NCI-H1048 (cell line): ENCODE results near the gene GSTA1.
"Not testable (repeated sequence)": the region's sequence is repeated elsewhere in the genome, so short reads cannot be mapped to it uniquely, and the experiment has no call there.

Source experiments
- DNase-seq: peaks from one replicate; lab custom pipeline; 2025; lab: John Stamatoyannopoulos, UW

The GSTA1 gene

DNA sequence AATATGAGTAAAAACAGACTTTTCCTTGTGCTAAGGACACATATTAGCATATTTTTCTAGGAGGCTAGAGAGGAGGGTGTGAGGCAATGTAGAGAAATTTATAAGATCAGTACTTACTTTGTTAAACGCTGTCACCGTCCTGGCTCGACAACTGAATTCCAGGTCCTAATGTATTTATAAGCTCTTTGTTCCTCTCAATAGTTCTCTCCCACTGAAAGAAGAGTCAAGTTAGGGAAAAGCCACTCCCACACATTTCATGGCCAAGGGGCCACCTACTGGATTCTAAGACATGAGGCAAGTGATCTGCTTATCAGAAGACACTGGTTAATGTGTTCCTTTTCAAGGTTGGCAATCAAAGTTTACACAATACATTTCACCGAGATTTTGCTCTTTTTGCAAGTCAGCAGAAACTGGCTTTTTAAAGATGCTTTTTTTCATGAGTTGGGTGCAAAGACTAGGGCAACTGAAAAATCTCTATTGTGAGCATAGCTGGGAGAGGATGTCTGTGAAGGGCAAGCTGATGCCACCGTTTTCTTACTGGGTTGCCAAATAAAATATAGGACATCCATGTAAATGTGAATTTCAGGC lies at the start of gene GSTA1:
Gene GSTA1, minus strand, starts transcription at position 149 of the 588 bp plus-strand sequence. CDS start 4,549 bp downstream, outside the sequence.
- DNase-seq, result not testable (repeated sequence)

DNA sequence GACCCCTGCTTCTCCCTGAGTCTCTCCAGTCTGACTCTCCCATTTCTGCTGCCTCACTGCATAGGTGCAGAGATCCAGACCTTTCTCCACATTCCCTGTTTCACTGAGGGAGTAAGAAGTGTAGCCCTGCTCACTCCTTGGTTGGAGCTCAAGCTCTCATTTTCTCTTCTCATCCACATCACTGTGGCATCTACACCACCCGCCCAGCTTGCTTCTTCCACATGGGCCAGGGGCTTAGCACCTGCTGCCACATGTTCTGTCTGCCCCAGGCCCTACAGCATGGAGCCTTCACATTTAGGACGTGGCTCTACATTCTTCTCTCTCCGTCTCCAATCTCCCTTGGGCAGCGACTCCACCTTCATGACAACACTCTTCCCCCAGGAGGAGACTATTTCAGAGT lies 45.5 kb upstream of the GSTA1 start:
- DNase-seq, result no peak

DNA sequence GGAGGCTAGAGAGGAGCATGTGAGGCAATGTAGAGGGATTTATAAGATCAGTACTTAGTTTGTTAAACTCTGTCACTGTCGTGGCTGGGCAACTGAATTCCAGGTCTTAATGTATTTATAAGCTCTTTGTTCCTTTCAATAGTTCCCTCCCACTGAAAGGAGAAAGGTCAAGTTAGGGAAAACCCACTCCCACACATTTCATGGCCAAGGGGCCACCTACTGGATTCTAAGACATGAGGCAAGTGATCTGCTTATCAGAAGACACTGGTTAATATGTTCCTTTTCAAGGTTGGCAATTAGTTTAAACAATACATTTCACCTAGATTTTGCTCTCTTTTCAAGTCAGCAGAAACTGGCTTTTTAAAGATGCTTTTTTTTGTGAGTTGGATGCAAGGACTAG lies 42.4 kb upstream of the GSTA1 start:
- no peak for DNase-seq

DNA sequence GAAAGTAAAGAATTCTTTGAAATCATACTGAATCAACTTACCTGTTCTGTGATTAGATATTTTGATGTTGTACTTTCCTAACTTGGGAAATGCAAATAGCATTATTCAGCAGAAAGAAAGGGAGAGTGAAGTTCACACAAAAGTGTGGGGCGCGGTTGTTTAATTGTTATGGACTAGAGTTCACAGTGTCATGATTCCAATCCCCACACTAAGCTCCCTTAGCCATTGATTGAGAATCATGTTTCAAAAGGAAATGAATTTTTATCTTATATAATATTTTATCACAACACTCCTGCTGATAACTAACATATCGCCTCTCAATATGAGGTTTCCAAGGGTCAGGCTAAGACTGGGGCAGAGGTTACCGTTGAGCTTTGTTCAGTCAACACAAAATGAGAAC lies 40.0 kb upstream of the GSTA1 start:
- no peak for DNase-seq

DNA sequence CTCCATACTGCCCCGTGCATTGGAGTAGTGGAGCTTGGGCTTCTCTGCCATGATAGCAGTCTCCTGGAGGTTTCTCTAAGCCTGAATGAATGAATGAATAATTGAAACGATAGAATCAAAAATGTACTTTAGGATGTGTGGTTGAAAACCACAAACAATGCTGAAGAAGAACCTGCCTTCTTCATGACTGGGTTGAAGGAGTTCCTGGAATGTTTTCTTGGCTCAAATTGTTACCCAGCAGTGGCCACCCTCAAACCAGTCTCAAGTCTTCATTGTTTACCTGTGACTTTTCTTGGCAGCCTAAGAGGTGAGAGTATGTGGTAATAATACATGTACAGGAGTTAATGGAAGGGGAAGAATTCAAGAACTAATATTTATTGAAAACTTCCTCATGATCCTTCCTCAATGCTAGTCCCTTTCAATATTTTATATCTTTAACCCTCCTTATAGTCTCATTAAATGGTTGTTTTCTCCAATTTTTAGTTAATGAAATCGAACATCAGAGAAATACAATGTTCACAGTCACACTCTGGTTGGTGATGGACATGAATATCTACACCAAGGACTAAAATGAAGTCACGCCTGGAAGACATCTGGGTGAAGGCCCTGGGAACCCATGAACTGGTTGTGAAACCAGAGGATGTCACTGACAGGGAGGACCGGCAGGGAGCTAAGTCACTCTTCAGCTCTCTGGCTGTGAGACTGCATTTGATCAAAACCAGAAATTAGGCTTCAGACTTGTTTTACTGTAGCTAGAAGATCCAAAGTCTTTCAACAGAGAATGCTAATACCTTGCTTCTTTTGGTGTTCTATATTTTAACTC lies 37.4 kb upstream of the GSTA1 start, which contains the start of gene GSTA5:
Gene GSTA5, minus strand, starts transcription at position 51 of the 823 bp plus-strand sequence.
- DNase-seq, result no peak

DNA sequence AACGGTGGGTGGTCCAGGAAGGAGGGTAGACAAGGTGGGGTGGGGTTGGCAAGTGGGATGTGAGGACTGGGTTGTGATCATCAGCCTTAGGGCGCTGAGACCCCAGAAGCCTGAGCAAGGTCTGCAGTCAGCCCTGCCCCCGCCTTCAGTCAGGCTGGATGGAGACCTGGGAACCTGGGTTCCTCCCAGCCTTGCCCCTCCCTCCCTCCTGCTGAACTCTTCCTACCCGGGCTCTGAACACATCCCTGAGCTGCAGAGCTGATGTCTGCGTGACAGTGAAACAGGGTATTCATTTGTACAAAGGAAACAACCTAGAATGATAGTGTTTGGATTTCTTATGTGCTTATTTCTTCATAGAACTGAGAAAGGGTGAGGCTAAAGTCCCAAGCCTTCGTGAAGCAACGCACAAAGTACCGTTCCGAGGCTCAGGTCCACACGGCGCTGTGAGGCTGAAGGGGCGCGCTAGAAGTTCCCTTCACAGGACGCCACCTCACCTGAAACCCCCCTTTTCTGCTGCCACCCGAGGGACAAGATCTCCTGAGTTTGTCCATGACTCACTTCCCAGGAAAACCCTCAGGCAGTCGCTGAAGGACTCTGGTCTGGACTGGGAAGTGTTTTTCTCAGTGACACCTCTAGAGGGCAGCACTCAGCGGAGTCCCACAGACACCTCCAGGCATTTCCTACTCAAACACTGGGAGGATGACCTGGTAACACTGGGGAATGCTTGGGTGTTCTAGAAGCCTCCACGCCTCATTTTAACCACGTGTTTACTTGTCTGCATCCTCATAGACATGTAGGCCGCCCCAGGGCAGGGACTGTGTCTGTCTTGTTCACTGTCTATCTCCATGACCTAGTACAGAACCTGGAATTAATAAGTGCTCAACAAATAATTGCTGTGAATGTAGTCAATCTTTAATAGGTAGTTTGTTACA lies 35.8 kb upstream of the GSTA1 start:
- DNase-seq, result peak; percentile 46

DNA sequence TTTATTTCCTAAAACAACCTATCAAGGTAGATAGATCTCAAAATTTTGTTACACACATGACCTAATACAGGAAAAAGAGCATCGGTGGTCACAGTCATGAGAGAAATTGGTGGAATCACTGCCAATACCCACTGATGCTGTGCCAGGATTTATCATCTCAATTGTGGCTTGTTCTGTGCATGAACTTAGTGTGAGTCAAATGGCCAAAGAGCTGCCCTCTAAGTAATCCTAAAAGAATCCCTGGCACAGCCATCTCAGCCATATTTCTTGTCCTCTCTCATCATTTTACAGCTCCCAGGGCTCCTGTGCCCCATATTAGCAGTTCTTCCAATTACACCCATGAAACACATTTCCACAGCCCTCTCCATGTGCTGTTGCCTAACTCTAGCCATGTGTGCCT lies 30.9 kb upstream of the GSTA1 start:
- DNase-seq, result no peak

DNA sequence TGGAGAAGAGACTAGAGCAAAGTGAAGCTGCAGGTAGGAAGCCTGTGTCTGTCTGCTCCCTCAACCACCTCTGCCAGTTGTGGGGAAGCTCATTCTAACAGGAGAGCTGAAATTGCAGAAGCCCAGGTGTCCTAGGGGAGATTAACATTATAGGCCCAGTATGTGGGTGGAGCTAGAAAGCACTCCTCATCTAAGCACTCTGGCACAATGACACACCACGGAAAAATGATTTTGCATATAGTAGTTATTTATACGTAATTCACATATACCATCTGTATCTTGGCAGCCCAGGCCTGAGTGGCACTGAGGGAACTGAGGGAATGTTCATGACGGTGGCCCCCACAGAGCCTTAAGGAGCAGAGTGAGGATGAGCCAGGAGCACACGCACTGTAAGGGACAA lies 27.3 kb upstream of the GSTA1 start:
- not testable (repeated sequence) for DNase-seq

DNA sequence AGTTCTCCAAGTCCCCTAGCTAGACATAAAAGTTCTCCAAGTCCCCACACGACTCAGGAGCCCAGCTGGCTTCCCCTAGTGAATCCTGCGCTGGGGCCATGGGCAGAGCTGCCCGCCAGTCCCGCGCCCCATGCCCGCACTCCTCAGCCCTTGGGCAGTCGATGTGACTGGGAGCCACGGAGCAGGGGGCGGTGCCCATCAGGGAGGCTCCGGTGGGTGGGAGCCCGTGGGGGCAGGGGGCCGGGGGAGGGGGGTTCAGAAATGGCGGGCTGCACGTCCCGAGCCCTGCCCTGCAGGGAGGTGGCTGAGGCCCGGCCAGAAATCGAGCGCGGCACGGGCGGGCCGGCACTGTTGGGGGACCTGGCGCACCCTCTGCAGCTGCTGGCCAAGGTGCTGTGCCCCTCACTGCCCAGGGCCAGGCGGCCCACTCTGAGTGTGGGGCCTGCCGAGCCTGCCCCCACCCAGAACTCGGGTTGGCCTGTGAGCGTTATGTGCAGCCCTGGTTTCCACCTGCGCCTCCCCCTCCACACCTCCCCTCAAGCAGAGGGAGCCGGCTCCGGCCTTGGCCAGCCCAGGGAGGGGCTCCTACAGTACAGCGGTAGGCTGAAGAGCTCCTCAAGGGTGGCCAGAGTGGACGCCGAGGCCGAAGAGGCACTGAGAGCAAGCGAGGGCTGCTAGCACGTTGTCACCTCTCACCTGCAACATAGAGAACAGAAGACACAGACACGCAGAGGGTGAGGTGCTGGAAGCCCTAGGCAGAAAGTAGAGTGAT lies 25.6 kb upstream of the GSTA1 start:
- DNase-seq, result no peak

DNA sequence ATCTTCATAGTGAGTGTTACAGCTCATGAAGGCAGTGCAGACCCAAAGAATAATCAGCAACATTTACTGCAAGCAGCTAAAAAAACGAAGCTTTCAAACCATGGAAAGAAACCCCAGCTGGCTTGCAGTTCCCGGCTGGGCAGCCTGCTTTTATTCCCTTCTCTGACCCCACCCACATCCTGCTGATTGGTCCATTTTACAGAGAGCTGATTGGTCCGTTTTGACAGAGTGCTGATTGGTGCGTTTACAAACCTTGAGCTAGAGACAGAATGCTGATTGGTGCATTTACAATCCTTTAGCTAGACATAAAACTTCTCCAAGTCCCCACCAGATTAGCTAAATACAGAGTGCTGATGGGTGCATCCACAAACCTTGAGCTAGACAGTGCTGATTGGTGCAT lies 25.0 kb upstream of the GSTA1 start:
- DNase-seq, result not testable (repeated sequence)

DNA sequence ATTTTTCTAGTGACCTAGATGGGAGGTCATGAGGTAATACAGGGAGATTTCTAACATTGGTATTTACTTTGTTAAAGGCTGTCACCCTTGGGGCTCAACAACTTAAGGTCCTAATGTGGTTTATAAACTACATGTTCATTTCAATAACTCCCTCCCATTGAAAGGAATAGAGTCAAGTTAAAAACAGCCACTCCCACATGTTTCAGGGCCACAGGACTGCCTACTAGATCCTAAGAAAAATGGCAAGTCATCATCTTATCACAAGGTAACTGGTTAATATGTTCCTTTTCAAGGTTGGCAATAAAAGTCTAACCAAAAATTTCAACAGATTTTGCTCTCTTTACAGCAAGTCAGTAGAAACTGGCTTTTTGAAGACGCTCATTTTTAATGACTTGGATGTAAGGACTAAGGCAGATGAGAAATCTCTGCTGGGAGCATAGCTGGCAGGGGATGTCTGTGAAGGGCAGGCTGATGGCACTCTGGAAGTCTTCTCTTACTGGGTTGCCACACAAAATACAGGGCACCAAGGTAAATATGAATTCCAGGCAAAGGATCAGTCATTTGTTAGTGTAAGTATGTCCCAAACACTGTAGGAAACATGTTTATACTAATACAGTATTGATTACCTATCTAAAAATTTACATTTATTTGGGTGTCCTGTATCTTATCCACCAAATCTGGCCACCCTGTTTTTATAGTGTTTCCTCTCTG lies 23.6 kb upstream of the GSTA1 start:
- DNase-seq, result not testable (repeated sequence)

DNA sequence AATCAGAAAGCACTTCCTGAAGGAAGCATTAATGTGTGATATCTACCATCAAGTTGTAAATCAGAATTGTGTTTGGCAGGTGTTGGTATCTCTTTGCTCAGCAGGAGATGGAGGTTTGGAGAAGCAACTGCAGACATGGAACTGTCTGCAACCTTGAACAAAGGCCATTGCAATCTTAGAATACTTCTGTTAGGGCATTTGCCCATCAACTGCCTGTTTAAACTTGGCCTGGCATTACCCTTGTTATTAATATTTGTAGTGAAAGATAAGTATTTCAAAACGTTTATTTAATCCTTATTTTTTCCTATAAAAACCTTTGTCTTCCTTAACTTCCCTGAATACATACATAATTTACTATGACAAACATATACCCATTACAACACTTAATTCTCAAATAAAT lies 22.9 kb upstream of the GSTA1 start:
- no peak for DNase-seq

DNA sequence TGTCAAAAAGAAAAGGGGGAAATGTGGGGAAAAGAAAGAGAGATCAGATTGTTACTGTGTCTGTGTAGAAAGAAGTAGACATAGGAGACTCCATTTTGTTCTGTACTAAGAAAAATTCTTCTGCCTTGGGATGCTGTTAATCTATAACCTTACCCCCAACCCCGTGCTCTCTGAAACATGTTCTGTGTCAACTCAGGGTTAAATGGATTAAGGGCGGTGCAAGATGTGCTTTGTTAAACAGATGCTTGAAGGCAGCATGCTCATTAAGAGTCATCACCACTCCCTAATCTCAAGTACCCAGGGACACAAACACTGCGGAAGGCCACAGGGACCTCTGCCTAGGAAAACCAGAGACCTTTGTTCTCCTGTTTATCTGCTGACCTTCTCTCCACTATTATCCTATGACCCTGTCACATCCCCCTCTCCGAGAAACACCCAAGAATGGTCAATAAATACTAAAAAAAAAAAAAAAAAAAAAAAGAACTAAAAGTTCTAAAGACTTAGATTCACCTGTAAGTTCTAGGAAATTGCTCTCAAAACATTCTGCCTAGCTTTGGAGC lies 22.4 kb upstream of the GSTA1 start:
- not testable (repeated sequence) for DNase-seq

DNA sequence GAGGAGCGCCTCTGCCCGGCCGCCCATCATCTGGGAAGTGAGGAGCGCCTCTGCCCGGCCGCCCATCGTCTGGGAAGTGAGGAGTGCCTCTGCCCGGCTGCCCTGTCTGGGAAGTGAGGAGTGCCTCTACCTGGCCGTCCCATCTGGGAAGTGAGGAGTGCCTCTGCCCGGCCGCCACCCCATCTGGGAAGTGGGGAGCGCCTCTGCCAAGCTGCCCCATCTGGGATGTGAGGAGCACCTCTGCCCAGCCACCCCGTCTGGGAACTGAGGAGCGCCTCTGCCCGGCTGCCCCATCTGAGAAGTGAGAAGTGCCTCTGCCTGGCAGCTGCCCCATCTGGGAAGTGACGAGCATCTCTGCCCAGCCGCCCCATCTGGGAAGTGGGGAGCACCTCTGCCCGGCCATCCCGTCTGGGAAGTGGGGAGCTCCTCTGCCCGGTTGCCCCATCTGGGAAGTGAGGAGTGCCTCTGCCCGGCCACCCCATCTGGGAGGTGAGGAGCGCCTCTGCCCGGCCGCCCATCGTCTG lies 21.7 kb upstream of the GSTA1 start:
- DNase-seq, result not testable (repeated sequence)

DNA sequence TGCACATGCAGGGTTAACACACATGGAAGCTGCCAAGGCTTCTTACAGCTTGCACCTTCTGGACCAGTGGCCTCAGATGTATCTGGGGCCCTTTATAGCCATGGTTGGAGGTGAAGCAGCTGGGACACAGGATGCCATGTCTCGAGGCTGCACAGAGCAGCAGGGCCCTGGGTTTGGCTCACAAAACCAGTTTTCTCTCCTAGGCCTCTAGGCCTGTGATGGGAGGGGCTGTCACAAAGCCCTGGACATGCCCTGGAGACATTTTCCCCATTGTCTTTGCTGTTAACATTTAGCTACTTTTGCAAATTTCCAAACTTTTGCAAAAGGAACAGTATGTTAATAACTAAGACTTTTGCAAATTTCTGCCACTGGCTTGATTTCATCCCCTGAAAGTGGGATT lies 18.2 kb upstream of the GSTA1 start:
- no peak for DNase-seq

DNA sequence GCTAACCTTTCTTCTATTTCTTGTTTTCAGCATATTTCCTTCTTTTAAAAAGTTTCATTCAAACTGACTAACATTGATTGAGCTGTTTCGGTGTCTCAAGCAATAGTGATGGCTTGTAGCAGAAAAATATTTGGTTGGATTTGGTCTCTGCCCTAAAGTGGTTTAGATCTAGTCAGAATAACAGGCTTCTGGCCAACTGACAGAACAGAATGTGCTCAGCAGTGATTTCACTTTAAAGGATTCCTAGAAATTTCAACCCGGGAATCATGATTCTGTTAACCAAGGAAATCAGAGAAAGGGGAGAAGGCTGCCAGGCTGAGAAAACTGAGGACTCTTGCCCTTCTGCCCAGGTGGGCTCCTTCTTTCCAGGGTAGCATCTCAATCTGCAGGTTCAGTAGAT lies 16.6 kb upstream of the GSTA1 start:
- no peak for DNase-seq

DNA sequence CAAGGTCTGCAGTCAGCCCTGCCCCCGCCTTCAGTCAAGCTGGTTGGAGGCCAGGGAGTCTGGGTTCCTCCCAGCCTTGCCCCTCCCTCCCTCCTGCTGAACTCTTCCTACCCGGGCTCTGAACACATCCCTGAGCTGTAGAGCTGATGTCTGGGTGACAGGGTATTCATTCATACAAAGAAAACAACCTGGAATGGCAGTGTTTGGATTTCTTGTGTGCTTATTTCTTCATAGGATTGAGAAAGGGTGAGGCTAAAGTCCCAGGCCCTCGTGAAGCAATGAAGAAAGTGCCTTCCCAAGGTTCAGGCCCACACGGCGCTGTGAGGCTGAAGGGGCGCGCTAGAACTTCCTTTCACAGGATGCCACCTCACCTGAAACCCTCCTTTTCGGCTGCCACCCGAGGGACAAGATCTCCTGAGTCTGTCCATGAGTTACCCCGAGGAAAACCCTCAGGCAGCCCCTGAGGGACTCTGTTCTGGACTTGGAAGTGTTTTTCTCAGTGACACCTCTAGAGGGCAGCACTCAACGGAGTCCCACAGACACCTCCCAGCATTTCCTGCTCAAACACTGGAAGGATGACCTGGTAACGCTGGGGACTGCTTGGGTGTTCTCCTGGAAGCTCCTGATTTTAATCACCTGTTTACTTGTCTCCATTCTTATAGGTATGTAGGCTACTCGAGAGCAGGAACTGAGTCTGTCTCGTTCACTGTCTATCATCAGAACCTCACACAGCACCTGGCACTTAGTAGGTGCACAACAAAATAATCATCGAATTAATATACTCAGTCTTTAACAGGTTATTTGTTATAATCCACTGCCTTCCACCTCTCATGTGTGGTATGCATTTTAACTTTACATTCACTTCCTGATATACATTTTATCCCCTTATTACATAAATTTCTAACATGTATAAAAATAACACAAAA lies 11.8 kb upstream of the GSTA1 start:
- DNase-seq, result no peak

DNA sequence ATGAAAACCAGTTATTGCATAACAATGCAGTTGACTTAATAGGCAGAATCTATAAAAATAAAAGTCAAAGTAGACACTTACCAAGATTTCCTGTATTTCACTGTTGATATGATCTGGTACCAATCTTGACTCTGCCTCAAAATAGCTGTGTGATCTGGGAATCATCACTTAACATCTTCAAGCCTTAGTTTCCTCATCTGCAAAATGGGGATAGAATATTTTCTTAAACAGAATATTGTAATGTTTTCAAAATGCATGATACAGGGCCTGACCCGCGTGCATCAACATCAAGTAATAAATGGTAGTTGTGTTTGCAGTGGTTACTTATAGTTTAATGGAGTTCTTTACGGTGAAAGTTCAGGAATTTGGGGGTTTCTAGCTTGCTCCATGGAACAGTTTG lies 10.9 kb upstream of the GSTA1 start:
- not testable (repeated sequence) for DNase-seq

DNA sequence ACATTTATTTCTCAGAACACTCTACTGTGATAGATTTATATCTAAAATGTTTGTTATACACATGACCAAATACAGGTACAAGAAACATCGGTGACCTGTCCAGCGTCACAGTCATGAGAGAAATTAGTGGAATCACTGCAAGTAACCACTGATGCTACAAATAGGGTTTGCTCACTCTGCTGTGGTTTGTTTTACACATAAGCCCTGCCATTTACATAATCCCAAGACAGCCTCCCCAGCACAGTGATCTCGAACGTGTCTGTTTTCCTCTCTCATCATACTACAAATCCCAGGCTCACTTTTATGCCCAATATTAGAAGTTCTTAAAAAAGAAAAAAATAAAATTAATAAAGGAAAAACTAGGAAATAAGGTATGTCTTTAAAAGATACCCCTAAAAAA lies 6.2 kb upstream of the GSTA1 start:
- DNase-seq, result not testable (repeated sequence)
